ENCODE data around the gene SEMA6B. TPM values are rescaled to one million over a fixed set of nuclear protein-coding genes. Genes with fewer than 3 reads are reported as not detected.
A peak's percentile ranks its signal among the peaks of the same experiment; 100 is the strongest.
"Not testable (repeated sequence)": the region's sequence is repeated elsewhere in the genome, so short reads cannot be mapped to it uniquely, and the experiment has no call there.

Gene SEMA6B
- total RNA-seq, 1 experiment from 2014 or later: 5.7 TPM

DNA sequence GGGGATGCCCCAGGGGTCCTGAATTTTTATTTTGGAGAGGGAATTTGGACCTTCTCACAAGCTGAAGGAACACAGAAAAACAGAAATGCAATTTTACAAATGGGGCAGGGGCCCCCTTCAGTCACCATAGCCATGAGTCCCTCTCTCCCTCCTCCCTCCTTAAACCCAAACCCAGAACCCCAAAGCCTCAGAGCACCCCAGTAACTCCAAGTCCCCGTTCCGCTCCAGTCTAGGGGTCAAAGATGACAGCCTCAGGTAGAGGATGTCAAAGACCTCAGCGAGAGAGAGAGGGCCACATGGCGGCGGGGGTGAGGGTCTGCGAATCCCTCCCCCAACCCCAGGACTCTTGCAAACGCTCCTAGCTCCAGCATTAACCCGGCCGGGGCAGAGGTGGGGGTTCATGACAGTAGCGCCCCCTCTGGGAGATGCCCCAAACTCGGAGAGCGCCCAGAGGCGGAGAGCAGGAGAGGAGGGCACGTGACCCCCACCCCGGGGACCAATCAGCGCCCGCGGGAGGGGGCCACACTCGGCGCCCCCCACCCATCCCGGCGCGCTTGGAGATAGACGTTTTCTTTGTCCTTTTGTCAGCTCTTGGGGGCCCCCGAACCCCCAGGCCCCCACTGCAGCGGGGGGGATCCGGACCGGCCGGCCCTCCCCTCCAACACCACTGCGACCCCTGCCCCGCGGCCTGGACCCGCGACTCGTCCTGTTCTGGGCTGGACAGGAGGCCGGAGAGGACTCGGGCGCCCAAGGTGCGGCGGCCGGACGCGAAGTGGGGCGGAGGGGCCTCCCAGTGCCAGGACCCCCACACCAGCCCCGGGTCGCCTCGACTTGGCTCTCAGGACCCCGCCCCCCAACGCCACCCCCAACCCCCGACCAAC is 20.8 kb upstream of the SEMA6B start:
- DNase-seq: no peak
- Histone ChIP-seq H3K4me3 (no peak overlapping the region), H3K27me3 (no peaks in the 10 kb centered on the region; the same call in 1 of the 2 replicates), H3K36me3 (no peaks in the 10 kb centered on the region), H3K9me3 (no peaks in the 10 kb centered on the region)

DNA sequence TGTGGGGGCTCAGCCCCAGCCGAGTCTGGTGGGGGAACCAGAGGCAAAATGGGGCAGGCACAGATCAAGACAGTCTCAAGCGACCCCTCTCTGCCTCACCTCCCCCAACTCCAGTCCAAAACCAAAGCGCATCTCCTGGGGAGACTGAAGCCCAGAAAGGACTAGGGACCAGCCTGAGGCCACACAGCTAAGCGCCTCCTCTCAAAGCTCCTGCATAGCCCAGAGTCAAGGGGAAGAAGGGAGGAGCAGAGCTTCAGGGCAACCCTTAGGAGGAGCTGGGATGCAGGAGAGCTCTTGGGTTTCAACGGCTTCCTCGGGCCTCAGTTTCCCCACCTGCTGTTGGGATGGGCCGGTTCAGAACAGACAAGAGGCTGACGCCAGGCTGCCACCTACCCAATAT is 19.9 kb upstream of the SEMA6B start:
- Histone ChIP-seq H3K27me3 (no peaks in the 10 kb centered on the region; the same call in 1 of the 2 replicates), H3K36me3 (no peaks in the 10 kb centered on the region), H3K9me3 (no peaks in the 10 kb centered on the region), H3K4me3 (no peak overlapping the region)
- DNase-seq: no peak

DNA sequence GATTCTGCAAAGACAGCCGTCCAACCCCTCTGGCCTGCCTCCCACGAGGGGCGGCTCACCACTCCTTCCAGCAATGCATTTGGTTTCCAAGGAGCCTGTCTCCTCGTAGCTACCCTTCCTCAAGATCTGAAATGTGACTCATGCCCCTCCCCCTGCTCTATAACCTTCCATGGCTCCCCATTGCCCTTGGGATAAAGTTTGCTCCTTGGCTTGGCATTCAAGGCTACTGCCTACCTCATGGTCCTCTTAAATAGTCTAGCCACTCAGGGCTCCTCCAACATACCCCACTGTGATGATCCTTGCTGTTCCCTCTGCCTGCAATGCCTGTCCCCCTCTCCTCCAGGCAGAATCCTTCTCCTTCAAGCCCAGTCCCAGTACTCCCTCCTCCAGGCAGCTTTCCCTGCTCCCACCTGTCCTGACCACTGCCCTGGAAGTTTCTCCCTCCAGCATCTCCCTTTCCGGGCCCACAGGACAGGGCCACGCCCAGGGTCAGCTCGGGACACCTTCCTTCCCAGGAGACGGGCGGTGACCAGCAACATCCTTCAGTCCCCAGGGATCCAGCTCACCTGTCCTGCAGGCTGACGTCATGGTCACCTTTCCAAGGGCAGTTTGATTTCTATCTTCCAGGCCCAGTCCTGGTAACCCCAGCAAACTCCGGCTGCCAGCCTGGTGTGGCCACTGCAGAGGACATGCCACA is 19.2 kb upstream of the SEMA6B start:
- no peak for DNase-seq
- Histone ChIP-seq H3K9me3 (no peaks in the 10 kb centered on the region), H3K27me3 (no peaks in the 10 kb centered on the region; the same call in 1 of the 2 replicates)

DNA sequence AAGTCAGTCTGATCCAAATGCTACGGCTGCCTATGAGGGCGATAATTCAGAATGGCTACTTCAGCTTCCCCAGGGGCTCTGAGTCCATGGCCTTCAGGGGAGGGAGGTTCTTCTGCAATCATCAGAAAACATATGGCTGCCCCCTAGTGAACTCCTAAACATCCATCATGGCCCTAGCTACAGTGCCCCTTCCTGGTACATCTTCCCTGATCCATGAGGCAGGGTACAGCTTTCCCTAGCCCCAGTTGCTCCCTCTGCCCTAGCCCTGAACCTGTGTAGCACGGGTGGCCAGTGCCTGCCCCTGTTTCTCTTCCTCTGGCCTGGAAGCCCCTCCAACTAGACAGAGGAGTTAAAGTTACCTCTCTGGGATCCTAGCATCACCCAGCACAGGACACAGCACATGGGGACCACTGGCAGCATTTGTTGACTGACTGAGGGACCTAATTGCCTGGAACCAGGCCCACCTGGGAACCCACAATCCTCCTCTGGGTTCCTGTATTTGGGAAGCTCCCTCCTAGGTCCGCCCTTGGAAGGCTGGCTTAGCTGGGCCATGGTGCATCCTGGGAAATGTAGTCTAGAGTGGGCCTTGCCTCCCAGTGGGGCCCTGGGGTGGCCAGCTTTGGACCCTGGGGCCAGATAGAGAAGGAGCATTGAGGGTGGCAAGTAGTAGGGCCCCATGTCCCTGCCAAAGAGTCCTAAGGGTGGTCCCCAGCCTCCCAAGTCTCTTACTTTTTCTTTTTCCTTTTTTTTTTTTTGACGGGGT is 17.7 kb upstream of the SEMA6B start:
- H3K4me3 ChIP-seq: no peak overlapping the region
- DNase-seq: no peak
- H3K9me3 ChIP-seq: no peaks in the 10 kb centered on the region
- H3K36me3 ChIP-seq: no peaks in the 10 kb centered on the region
- no peaks in the 10 kb centered on the region; the same call in 1 of the 2 replicates for H3K27me3 ChIP-seq

More for the DNA sequence above, 19.2 kb upstream of the SEMA6B start:
- Histone ChIP-seq H3K4me3 (no peak overlapping the region), H3K36me3 (no peaks in the 10 kb centered on the region)

DNA sequence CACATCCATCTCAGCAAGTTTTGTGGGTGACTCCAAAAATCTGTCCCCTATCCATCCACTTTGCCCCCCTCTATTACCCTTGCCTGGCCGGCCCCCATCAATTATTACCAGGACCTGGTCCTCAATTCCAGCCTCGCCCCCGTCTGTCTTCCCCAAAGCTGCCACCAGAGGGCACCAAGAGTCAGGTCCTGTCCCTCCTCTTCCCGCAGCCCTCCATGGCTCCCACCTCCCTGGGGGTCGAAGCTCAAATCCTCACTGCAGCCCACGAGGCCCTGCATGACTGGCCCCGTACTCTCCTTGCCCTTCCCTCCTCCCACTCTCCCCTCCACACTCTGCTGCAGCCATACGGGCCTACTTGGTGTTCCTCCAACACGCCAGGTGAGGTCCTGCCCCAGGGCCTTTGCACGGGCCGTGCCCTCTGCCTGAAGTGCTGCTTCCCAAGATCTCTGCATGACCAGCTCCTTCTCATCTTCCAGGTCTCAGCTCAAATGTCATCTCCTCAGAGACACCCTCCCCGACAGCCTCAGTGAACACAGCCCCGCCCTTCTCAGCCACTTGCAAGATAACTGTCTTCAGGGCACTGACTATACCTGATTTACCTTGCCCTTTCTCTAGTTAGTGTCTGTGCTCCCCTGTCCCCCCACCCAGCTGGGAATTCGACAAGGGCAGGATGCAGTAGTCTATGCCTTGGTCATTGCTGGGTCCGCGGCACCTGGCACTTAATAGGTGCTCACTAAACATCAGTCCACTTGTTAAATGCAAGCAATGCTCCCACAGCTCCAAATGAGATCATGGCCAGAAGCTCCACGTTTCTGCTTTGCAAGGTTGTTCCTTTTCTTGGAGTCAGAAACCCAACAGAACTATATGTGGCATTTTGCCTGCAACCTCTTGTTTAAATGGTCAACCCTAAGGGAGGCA is 16.8 kb upstream of the SEMA6B start:
- no peak overlapping the region for H3K4me3 ChIP-seq
- no peaks in the 10 kb centered on the region for H3K9me3 ChIP-seq
- no peaks in the 10 kb centered on the region for H3K36me3 ChIP-seq
- peak; percentile 54 for DNase-seq
- no peaks in the 10 kb centered on the region; the same call in 1 of the 2 replicates for H3K27me3 ChIP-seq

DNA sequence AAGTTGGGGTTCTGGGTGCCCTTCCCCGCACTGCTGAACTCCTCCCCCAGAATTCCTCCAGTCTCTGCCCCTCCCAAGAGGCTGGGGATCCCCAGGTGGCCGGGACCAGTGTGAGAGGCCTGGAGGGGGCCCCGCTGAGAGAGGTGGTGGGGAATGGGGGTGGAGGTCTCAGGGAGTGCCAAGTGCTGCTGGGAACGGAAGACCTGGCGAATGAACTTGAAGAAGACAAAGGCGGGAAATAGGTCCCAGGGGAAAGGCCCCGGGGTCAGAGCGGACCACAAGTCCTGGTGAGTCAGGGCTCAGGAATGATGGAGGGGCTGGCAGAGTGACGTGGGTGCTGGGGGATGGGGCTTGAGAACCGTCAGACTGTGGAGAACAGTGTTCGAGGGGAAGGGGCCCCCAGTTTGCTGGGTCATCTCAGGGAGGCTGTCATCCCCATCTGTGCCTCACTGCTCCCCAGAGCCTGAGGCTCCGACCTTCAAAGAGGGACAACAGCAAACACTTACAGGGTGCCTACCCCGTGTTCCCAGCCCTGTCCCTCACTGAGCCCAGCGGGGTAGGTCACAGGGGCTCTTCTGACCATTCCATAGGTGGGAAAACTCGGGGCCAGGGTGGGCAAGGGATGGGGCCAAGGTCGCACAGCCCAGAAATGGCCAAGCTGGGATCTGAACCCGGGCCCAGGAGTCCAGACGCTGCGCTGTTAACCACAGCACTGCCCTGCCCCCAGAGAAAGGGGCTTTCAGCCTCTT is 16.0 kb upstream of the SEMA6B start:
- Histone ChIP-seq H3K9me3 (no peaks in the 10 kb centered on the region), H3K4me3 (no peak overlapping the region), H3K36me3 (no peaks in the 10 kb centered on the region), H3K27me3 (no peaks in the 10 kb centered on the region; the same call in 1 of the 2 replicates)
- DNase-seq: peak; percentile 85

DNA sequence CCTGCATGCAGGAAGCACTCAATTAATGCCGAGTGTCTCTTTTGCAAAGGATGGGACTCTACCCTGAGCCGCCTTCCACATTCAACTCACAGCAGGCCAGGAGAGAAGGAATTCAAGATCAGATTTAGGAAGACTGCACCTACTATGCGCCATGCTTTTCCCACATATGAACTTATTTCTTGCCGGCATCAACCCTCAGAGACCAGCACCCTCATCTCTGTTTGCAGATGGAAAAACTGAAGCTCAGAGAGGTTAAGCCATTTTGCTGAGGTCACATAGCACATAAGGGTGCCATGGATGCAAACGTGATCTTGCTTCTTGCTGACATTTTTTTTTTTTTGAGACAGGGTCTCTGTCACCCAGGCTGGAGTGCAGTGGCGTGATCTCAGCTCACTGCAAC is 14.2 kb upstream of the SEMA6B start:
- Histone ChIP-seq H3K9me3 (no peaks in the 10 kb centered on the region), H3K4me3 (no peak overlapping the region), H3K27me3 (no peaks in the 10 kb centered on the region), H3K36me3 (no peaks in the 10 kb centered on the region)
- DNase-seq: no peak

DNA sequence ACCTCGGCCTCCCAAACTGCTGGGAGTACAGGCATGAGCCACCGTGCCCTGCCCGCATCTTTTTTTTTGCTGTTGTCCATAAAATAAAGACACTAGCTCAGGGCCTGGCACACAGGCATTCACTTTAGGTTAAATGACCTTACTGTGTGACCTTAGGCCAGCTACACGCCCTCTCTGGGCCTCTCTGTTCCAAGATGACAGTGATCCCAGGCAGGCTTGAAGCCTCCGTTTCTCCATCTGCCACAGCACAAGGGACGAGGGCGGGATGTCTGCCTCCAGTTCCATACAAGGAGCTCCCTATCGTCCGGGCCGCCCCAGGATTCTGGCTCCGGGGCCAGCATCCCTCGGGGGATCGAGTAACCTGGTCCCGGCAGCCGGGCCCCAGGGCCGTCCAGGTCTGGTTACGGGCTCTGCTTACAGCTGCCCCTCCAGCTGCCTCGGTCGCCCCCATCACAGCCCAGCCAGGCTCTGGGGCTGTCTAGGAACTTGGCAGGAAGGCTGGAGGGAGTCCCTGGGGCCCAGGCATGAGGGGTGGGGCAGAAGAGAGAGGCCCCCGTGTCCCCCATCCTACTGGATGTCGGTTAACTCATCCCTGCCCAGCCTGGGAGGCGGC is 11.9 kb upstream of the SEMA6B start:
- Histone ChIP-seq H3K4me3 (no peak overlapping the region), H3K9me3 (no peaks in the 10 kb centered on the region), H3K27me3 (no peaks in the 10 kb centered on the region), H3K36me3 (no peaks in the 10 kb centered on the region)
- DNase-seq: no peak

DNA sequence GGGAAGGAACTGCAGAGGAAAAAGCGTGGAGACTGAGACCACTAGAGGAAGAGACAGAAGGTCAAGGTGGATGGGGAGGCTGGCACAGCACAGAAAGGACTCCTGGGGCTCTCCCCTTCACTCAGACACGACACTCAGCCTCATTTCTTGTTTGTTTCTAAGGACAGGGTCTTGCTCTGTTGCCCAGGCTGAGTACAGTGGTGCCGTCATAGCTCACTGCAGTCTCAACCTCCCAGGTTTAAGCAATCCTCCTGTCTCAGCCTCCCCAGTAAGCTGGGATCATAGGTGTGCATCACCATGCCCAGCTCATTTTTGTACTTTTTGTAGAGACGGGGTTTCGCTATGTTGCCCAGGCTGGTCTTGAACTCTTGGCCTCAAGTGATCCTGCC is 11.4 kb upstream of the SEMA6B start:
- no peaks in the 10 kb centered on the region for H3K27me3 ChIP-seq
- no peak overlapping the region for H3K4me3 ChIP-seq
- DNase-seq: no peak
- no peaks in the 10 kb centered on the region for H3K9me3 ChIP-seq
- H3K36me3 ChIP-seq: no peaks in the 10 kb centered on the region

DNA sequence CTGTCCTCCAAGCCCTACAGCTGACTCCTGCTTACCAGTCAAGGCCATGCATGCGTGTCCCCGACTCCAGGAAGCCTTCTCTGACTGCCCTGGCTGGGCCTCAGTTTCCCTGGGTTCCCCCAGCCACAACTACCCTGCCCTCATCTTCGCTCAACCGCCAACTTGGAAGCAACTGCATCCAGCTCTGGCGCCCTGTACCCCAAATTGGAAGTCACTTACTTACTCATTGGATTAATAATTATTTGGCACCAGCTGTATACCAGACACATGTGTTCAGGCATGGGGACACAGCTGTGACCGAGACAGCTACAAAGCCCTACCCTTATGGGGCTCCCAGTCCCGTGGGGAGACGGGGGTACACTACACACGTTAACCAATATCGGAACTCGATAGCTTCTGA is 10.9 kb upstream of the SEMA6B start:
- Histone ChIP-seq H3K27me3 (no peaks in the 10 kb centered on the region), H3K9me3 (no peaks in the 10 kb centered on the region)
- DNase-seq: no peak

DNA sequence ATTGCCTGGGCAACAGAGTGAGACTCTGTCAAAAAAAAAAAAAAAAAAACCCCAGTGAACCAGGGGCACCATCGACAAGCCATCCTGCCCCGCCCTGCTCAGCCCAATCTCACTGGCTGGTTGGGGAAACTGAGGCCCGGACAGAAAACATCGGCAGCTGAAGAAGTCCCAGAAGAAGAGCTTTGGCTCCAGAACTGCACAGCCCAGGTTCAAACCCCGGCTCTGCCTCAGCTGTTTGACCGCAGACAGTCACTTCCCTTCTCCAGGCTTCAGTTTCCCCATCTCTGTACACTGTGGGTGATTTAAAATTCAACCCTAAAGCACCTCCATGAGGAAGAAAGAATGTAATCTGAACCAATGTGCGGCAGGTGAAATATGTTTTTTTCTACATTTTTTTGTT is 9.4 kb upstream of the SEMA6B start:
- H3K9me3 ChIP-seq: no peaks in the 10 kb centered on the region
- no peaks in the 10 kb centered on the region for H3K36me3 ChIP-seq
- no peak overlapping the region for H3K4me3 ChIP-seq
- no peak for DNase-seq
- no peaks in the 10 kb centered on the region for H3K27me3 ChIP-seq

More for the DNA sequence above, 10.9 kb upstream of the SEMA6B start:
- Histone ChIP-seq H3K4me3 (no peak overlapping the region), H3K36me3 (no peaks in the 10 kb centered on the region)

DNA sequence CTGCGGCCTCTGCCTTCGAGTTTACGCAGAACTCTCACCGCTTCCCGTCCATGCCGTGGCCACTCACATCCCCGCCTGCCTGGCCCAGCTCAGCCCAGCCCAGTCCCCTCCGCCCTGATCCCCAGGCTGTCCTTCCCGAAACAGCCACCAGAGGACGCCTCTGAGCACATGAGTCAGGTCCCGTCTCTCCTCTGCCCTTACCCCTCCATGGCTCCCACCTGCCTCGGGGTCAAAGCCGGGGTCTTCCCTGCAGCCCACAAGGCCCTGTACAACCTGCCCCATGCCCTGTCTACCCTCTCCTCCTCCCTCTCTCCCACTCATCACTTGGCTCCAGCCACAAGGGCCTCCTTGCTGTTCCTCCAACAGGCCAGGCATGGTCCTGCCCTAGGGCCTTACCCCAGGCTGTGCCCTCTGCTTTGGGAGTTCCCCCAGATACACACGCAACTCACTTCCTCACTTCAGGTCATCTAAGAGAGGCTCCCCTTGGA is 8.1 kb upstream of the SEMA6B start:
- Histone ChIP-seq H3K27me3 (no peaks in the 10 kb centered on the region), H3K4me3 (no peak overlapping the region), H3K36me3 (no peaks in the 10 kb centered on the region), H3K9me3 (no peaks in the 10 kb centered on the region)
- peak; percentile 38 for DNase-seq

DNA sequence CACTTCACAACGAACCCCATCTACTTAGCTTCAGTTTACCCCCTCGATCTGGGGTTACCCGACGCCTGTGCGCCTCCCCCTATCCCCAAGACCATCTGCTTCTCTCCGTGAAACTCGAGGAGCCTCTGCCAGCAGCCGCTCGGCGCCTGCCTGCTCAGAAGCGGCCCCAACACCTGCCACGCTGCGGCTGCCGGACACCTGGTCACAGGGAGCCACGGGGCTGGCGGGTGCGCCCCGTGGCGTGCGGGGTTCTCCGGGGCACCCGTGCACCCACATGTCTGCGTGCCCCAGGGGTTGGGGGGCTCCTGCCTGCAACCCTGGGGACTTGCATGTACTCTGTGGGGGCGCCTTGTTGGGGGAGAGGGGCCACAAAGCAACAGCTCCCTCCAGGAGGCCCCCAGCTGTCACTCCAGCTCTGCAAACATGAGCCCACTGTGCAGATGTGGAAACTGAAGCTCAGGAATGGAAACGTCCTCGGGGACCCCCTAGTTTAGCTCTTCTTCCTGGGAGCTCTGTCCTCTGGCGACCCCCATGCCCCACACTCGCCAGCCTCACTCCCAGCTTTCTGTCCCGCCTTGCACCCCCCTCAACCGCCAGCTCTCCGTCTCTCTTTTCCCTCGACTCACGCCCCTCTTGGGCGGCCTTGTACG is 7.0 kb upstream of the SEMA6B start:
- no peak for DNase-seq
- H3K9me3 ChIP-seq: no peaks in the 10 kb centered on the region
- no peak overlapping the region for H3K4me3 ChIP-seq
- H3K27me3 ChIP-seq: no peaks in the 10 kb centered on the region
- H3K36me3 ChIP-seq: no peaks in the 10 kb centered on the region

DNA sequence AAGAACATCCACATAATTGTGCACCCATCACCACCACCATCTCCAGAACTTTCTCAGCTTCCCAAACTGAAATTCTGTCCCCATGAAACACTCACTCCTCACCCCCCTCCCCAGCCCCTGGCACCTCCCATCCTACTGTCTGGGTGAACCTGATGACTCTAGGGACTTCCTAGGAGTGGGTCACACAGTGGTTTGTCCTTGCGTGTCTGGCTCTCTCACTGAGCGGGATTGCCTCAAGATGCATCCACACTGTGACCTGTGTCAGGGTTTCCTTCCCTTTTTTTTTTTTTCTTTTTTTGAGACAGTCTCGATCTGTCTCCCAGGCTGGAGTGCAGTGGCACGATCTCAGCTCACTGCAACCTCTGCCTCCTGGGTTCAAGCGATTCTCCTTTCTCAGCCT is 4.1 kb upstream of the SEMA6B start:
- H3K9me3 ChIP-seq, H3K4me3 ChIP-seq, DNase-seq, H3K36me3 ChIP-seq, H3K27me3 ChIP-seq: not testable (repeated sequence)

DNA sequence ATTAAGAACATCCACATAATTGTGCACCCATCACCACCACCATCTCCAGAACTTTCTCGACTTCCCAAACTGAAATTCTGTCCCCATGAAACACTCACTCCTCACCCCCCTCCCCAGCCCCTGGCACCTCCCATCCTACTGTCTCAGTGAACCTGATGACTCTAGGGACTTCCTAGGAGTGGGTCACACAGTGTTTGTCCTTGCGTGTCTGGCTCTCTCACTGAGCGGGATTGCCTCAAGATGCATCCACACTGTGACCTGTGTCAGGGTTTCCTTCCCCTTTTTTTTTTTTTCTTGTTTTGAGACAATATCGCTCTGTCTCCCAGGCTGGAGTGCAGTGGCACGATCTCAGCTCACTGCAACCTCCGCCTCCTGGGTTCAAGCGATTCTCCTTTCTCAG is 2.6 kb upstream of the SEMA6B start:
- H3K4me3 ChIP-seq, H3K36me3 ChIP-seq, DNase-seq, H3K27me3 ChIP-seq, H3K9me3 ChIP-seq: not testable (repeated sequence)

All from MG63 (cell line).